Endometrium (tissue), 2 donors: ENCODE results near the gene EIF2AK2.
"Not testable (repeated sequence)": the region's sequence is repeated elsewhere in the genome, so short reads cannot be mapped to it uniquely, and the experiment has no call there.

ENCODE experiments used
- FAIRE-seq: peaks from 2 replicates; lab custom pipeline; 2012; peaks lifted over from hg19 to GRCh38; lab: Jason Lieb, UNC
- donor health status: control.
- donor health status: control.

EIF2AK2 gene

GRCh38 chr2:37156857-37157714, at the start of gene EIF2AK2:
Gene EIF2AK2, minus strand, starts transcription at chr2:37156980. Its CDS starts 9,174 bp downstream, at chr2:37147806.
- no peak for FAIRE-seq

GRCh38 chr2:37205689-37206341, 49.0 kb upstream of the EIF2AK2 start:
- FAIRE-seq = no peak

DNA sequence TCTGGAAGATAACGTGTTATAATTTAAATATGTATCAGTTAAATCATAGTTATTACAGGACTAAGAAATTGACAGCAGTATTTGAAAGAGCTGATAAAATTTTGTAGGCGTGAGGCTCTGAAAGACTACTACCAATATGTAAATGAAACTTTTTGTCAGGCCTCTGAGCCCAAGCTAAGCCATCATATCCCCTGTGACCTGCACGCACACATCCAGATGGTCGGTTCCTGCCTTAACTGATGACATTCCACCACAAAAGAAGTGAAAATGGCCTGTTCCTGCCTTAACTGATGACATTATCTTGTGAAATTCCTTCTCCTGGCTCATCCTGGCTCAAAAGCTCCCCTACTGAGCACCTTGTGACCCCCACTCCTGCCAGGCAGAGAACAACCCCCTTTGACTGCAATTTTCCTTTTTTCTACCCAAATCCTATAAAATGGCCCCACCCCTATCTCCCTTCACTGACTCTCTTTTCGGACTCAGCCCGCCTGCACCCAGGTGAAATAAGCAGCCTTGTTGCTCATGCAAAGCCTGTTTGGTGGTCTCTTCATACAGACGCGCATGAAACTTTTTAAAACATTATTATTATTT, 48.4 kb upstream of the EIF2AK2 start:
- not testable (repeated sequence) for FAIRE-seq

GRCh38 chr2:37203708-37204107, 46.9 kb upstream of the EIF2AK2 start:
- FAIRE-seq = no peak

- no peak for FAIRE-seq
Observed at GRCh38 chr2:37201766-37202165, 45.0 kb upstream of the EIF2AK2 start.

GRCh38 chr2:37201208-37201607, 44.4 kb upstream of the EIF2AK2 start:
- FAIRE-seq = no peak

- FAIRE-seq = no peak
Observed at GRCh38 chr2:37198681-37199065, 41.9 kb upstream of the EIF2AK2 start.

DNA sequence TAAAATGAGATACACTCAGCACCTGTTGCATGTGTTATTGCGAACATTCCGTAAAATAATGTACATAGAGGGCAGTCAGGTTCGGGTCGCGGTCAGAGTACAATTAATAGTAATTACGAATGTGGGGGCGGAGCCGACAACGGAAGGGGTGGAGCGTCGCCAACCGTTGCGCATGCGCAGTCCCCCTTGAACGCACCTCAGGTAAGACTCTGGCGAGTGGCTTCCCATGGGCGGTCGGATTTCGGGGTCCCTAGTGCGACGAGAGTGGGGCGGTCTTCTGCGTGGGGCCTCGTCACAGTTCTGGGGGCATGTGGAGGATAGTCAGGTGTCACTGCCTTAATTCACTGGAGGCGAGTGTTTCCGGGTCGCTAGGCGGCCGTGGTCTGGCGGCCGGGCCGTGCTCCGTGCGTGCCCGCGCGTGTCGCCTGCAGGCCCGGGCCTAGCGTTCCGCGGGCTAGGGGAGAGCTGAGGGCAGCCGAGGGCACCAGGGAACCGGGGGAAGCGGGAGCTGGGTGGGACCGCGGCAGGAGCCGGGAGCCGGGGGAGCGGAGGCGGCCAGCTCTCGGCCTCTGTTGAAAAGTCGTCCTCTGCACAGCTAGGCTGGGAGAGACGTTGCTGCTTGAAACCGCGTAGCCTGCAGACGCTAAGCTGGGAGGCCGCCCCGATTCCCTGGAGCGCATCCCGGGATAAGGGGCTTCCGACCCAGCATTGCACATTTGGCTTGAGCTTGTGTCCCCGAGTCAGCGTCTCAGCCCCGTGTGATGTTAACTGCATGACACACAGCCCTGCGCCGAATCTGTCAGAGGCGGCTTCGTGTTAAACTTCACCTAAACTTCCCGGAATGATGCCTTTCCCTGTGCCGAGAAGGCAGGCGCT, 39.8 kb upstream of the EIF2AK2 start, which contains the start of gene CEBPZOS:
Gene CEBPZOS (plus strand): TSS at position 177 of the 876 bp plus-strand sequence. CDS start 3,209 bp downstream, outside the sequence.
- FAIRE-seq = no peak

- FAIRE-seq = not testable (repeated sequence)
Observed at GRCh38 chr2:37195862-37196319, 39.1 kb upstream of the EIF2AK2 start.

GRCh38 chr2:37192551-37192950, 35.8 kb upstream of the EIF2AK2 start:
- no peak for FAIRE-seq

GRCh38 chr2:37191747-37192146, 35.0 kb upstream of the EIF2AK2 start:
- no peak for FAIRE-seq

- no peak for FAIRE-seq
Observed at GRCh38 chr2:37191253-37191652, 34.5 kb upstream of the EIF2AK2 start.

DNA sequence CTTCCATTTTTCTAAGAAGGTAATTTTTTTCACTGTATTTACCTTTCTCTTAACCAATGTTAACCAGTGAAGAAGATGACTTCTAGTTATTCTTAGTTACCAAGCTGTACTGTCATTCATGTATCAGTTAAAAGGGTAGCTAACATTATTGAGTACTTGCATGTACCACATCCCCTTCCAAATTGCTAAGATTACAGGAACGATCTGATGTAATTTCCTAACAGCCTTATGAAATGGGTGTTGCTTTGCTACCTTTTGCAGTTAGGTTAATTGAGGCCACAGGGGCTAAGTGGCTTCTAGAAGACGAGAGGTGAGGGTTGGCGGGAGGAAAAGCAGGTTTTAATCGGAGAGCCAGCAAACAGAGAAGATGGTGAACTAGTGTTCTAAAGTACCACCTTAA, 33.5 kb upstream of the EIF2AK2 start:
- no peak for FAIRE-seq

- no peak for FAIRE-seq
Observed at GRCh38 chr2:37189452-37190153, 32.8 kb upstream of the EIF2AK2 start.

DNA sequence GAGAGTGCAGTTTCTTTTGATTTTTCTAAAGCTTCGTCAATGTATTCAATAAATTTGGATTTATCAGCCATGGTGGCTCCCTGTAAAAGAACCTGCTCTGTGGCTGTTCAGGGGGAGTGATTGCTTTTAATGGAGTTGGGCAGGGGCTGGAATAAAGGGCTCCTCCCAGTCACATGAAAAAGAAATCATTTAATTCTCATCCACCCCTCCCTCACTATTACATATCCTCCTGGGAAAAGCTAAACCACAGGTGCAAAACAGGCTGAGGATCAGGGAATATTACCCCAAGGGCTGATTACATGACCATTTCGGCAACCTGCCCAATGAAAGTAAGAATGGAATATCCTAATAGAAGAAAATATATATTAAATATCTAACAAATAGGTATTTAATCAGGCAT, 31.8 kb upstream of the EIF2AK2 start, which contains the start of gene SULT6B1:
Gene SULT6B1 (minus strand): TSS at position 101 of the 400 bp plus-strand sequence. CDS start 30 bp downstream, at position 71.
- FAIRE-seq = no peak

DNA sequence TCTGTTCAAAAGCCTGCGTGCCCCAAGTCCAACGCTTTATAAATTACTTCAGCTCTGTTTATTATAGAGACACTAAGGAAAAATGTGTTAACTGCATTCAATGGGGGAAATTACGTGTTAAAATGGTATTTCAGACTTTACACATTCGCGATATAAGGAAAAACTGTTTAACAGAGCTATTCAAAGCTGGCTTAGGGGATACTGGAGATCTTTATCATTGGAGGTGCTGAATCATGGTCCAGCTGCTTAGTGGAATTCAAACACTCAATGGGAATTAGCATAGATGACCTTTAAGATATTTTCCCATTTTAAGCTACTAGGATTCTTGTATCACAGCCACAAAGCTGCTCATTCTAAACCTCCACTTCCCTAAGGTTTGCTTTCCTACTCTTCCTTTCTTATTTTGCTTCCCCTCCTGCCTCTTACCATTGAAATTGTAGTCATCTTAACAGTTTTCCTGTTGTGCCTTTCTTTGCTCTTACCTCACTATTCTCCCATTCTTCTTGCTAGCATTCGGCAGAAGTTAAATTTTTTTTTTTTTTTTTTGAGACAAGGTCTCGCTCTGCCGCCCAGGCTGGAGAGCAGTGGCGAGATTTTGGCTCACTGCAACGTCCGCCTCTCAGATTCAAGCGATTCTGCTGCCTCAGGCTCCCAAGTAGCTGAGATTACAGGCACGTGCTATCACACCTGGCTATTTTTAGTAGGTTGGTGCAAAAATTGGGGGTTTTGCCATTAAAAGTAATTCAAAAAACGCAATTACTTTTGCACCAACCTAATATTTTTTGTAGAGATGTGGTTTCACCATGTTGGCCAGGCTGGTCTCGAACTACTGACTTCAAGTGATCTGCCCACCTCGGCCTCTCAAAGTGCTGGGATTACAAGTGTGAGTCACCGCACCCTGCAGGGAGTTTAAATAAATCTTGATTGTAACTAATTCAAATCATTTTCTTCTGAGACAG, 25.2 kb upstream of the EIF2AK2 start:
- no peak for FAIRE-seq

GRCh38 chr2:37180640-37181039, 23.9 kb upstream of the EIF2AK2 start:
- no peak for FAIRE-seq

DNA sequence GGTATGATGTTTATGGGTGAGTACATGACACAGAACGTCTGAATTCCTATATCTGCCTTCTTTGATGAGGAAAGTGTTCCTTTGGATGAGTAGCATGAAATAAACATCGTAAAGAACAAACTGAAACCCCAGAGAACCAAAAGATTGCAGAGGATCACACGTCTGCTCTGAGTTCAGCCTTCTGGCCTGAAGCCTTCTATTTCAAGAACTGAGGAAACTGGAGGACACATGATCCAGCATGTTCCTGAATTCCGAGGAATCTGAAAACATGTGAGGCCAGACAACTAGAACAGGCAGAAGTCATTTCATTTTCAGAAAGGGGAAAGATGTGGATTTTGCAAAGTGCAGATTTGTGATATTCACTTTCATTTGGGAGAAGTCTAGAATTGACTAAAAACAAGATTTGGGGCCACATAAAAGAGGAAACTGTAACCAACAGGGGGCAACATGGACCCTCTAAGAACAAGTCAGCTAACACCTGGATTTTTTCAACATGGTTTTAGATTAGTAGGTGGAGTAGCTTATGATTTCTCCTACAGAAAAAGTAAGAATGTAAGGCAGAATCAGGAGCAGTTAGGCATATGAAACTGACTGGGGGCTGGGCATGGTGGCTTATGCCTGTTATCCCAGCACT, 23.3 kb upstream of the EIF2AK2 start:
- no peak for FAIRE-seq

GRCh38 chr2:37173741-37174140, 17.0 kb upstream of the EIF2AK2 start:
- no peak for FAIRE-seq

DNA sequence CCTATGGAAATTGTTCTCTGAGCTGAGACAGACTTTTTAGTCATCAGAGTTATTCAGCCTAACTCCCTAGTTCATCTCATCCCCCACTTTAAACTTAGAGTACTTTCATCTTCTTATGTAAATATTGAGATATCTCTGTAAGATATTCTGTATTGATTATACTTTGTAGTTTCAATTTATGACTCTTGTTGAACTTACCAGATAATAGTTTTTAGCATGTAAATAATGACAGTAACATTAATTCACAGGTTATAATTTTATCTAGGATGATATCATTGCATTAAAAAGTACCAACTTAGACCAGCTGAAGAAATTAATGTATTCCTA, 14.8 kb upstream of the EIF2AK2 start:
- no peak for FAIRE-seq
